Peyer's patch (tissue), 4 donors: ENCODE data around the gene MYO7A. TPM values are rescaled to one million over a fixed set of nuclear protein-coding genes. Genes with fewer than 3 reads are reported as not detected.

Source experiments
- DNase-seq, 3 donors: peaks; one replicate each; pipeline ENCODE4 v3.0.0-alpha.2; 2017 to 2019
- H3K27ac ChIP-seq, 4 donors: fragments of 200-600 bp; sonication (generic); one replicate each; pipeline ENCODE4 v1.5.1; 2016 to 2019
- H3K27me3 ChIP-seq, 2 donors: fragments of 200-600 bp; sonication (generic); one replicate each; pipeline ENCODE4 v1.5.1; 2019
- H3K36me3 ChIP-seq, 3 donors: fragments of 200-600 bp; sonication (generic); one replicate each; pipeline ENCODE4 v1.5.1; 2016 to 2019
- H3K4me1 ChIP-seq, 4 donors: fragments of 200-600 bp; sonication (generic); one replicate each; pipeline ENCODE4 v1.5.1; 2016 to 2019
- H3K4me3 ChIP-seq, 4 donors: fragments of 200-600 bp; sonication (generic); 1 replicate in 3 of 4; 2 replicates in 1 of 4; pipeline ENCODE4 v1.5.1; 2016 to 2019; ENCODE audit warnings: mild to moderate bottlenecking in 1 of 4
- H3K9me3 ChIP-seq, 4 donors: fragments of 200-600 bp; sonication (generic); one replicate each; pipeline ENCODE4 v1.5.1; 2016 to 2019; ENCODE audit warnings: mild to moderate bottlenecking in 1 of 4
- POLR2A ChIP-seq, 2 donors: fragments of 450-650 bp; IDR thresholded peaks; one replicate each; pipeline ENCODE4 v1.5.1; 2017; ENCODE audit warnings: antibody characterized with exemption in 2 of 2, mild to moderate bottlenecking in 2 of 2, moderate library complexity in 2 of 2
- total RNA-seq, 4 donors: library from RNA; depleted of rRNA; stranded (reverse); fragments of >200 nt; gene quantifications; one replicate each; pipeline ENCODE4 v1.1.0, GENCODE V29; 2016
- TF ChIP-seq, protein P1 (sequence below), 6 experiments: fragments of 450-650 bp in 4 of 6; fragments of 200-600 bp in 2 of 6; sonication (generic) in 1 of 6; IDR thresholded peaks; one replicate each; pipeline ENCODE4 v1.5.1; 2017 to 2019; ENCODE audit warnings: antibody characterized with exemption in 6 of 6, mild to moderate bottlenecking in 3 of 6, moderate library complexity in 1 of 6

MYO7A gene
- total RNA-seq, 4 donors from 2014 or later, result 6.1 to 15.7 (median 7.1) TPM

DNA sequence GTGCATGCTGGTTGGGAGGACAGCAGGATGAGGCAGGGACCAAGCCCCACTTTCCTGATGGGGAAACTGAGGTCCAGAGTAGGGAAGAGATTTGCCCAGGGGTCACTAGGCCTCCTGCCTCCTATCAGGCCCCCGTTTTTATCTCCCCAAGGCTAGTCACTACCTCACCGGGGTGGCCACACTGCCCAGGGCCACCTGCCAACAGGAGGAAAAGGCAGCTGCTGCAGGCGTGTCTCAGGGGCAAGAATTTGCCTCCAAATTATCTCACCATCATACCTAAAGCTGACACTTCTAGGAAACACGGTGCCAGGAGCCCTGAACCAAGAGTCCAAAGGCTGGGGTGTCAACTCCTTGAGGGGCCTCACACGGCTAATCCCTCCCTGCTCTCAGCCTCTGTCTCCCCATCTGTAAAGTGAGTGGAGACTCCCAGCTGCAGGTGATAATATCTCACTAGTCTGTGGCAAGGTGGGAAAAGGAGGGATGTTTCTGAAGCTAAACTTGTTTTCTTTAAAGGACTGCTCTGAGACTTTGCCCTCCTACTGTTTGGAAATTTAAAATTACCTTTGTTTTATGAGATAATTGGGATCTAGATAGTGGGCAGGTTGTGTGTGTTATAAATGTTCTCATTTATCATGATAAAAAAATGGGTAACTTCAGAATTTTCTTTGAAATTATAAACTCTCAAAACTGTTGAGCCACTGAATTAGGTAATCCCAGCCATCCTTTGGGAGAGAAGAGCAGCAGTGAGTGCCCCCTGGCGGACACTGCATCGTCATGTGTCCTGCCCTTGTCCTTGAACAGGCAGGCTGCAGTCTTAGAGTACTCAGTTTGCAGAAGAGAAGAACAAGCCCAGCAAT, 60.0 kb downstream of the MYO7A start:
- H3K4me3 ChIP-seq, result no peak overlapping the region
- no peaks in the 10 kb centered on the region for H3K9me3 ChIP-seq
- H3K27me3 ChIP-seq, result no peaks in the 10 kb centered on the region
- no peak overlapping the region for H3K27ac ChIP-seq
- no peak for TF ChIP-seq POLR2A (IDR thresholded peaks at IDR 0.05)
- TF ChIP-seq, protein P1, sequence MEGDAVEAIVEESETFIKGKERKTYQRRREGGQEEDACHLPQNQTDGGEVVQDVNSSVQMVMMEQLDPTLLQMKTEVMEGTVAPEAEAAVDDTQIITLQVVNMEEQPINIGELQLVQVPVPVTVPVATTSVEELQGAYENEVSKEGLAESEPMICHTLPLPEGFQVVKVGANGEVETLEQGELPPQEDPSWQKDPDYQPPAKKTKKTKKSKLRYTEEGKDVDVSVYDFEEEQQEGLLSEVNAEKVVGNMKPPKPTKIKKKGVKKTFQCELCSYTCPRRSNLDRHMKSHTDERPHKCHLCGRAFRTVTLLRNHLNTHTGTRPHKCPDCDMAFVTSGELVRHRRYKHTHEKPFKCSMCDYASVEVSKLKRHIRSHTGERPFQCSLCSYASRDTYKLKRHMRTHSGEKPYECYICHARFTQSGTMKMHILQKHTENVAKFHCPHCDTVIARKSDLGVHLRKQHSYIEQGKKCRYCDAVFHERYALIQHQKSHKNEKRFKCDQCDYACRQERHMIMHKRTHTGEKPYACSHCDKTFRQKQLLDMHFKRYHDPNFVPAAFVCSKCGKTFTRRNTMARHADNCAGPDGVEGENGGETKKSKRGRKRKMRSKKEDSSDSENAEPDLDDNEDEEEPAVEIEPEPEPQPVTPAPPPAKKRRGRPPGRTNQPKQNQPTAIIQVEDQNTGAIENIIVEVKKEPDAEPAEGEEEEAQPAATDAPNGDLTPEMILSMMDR (IDR thresholded peaks at IDR 0.05), result peak; percentile 54 to 94 (median 82)
- no peaks in the 10 kb centered on the region for H3K36me3 ChIP-seq
- DNase-seq, result peak; percentile 62 to 93 (median 88)
- peaks cover 0 to 23% (median 0%) of the 10 kb centered on the region in 4 donors for H3K4me1 ChIP-seq

DNA sequence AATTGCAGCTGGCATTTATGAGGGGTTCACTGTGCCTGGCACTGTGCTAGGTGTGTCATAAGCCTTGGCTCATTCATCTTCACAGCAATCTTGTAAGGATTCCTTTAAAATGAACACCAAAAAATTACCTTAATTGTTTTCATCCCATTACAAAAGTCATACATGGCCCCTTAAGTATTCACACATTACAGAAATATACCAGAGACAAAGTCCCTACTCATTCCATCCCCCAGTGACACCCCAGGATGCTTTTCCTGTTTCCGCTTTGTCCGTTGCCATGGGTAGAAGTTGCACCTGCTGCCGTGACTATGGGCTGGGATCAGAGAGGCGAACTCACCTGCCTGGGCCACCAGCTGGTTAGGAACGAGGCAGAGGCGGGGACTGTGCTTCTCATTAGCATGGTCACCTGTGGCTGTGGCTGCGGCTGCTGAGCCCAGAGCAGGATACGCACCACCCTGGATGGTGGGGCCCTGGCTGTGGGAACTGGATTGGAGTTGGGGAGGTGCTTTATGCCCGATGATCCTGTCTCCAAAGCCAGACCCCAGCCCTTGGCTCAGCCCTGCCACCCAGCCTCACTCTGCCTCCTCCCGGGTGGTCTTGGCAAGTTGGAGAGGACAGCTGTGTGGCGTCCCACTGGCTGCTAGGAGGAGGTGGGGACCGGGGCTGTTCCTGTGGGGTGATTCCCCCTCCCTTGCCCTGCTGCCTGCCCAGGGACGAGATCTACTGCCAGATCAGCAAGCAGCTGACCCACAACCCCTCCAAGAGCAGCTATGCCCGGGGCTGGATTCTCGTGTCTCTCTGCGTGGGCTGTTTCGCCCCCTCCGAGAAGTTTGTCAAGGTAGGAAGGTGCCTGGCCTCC, 60.8 kb downstream of the MYO7A start:
- no peaks in the 10 kb centered on the region for H3K27me3 ChIP-seq
- H3K27ac ChIP-seq, result no peak overlapping the region
- H3K9me3 ChIP-seq, result no peaks in the 10 kb centered on the region
- no peaks in the 10 kb centered on the region for H3K36me3 ChIP-seq
- DNase-seq, result peak in 2 of 3 donors; percentile 58 to 64
- H3K4me1 ChIP-seq, result peaks cover 0 to 23% (median 0%) of the 10 kb centered on the region in 4 donors
- no peak for TF ChIP-seq POLR2A (IDR thresholded peaks at IDR 0.05)
- TF ChIP-seq, protein P1 (IDR thresholded peaks at IDR 0.05), result no peak
- H3K4me3 ChIP-seq, result no peak overlapping the region

DNA sequence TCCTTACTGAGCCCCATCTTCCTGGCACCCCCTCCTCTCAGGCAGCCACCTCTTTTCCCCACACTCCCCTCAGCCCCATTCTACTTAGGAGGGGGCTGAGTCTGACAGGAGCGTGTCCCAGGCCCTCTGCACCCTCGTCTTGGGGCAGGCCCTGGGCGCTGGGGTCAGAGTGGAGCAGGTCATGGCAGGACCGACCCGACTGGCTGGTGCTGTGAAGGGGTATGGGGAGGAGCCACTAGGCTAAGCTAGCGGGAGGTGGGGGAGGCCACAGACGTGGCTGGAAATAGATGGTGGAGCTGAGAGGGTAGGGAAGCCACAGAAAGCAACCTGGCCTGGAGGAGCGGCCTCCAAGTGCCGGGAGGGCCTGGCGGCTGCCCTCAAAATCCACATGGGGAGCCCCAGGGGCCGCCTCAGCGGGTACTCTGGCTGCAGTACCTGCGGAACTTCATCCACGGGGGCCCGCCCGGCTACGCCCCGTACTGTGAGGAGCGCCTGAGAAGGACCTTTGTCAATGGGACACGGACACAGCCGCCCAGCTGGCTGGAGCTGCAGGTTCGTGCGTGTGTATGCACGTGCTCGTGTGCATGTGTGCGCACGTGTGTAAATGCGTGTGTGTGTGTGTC, 61.7 kb downstream of the MYO7A start:
- DNase-seq, result no peak
- H3K4me3 ChIP-seq, result no peak overlapping the region
- no peaks in the 10 kb centered on the region for H3K27me3 ChIP-seq
- no peaks in the 10 kb centered on the region for H3K9me3 ChIP-seq
- peaks cover 0 to 23% (median 0%) of the 10 kb centered on the region in 4 donors for H3K4me1 ChIP-seq
- TF ChIP-seq, protein P1 (IDR thresholded peaks at IDR 0.05), result no peak
- no peak for TF ChIP-seq POLR2A (IDR thresholded peaks at IDR 0.05)
- no peak overlapping the region for H3K27ac ChIP-seq
- H3K36me3 ChIP-seq, result no peaks in the 10 kb centered on the region

DNA sequence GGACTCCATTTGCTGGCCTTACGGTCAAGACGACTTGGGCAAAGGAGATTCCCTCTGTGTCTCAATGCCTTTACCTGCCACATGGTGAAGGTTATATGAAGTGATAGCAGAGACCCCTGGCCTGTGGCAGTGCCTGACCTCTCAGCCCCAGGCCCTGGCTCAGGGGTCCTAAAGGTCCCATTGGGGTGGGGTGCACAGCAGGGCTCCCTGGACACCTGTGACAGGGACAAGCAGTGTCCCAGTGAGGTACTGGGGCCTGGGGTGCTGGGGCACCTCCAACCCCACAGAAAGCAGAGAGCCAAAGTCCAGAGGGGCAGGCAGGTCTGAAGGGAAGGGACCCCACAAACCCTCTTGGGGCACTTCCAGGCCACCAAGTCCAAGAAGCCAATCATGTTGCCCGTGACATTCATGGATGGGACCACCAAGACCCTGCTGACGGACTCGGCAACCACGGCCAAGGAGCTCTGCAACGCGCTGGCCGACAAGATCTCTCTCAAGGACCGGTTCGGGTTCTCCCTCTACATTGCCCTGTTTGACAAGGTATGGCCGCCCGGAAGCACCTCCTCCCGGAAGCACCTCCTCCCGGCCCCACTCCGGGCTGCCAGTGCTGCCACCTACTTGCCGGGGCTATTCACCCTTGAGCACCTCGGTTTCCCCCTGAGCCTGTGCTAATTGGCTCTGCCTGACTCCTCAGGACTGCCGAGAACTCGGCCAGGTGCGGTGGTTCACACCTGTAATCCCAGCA, 62.5 kb downstream of the MYO7A start:
- Histone ChIP-seq H3K4me1 (peaks cover 0 to 23% (median 0%) of the 10 kb centered on the region in 4 donors), H3K4me3 (no peak overlapping the region), H3K27me3 (no peaks in the 10 kb centered on the region), H3K36me3 (no peaks in the 10 kb centered on the region), H3K27ac (no peak overlapping the region), H3K9me3 (no peaks in the 10 kb centered on the region)
- TF ChIP-seq, protein P1 (IDR thresholded peaks at IDR 0.05), result no peak
- no peak for TF ChIP-seq POLR2A (IDR thresholded peaks at IDR 0.05)
- DNase-seq, result no peak

DNA sequence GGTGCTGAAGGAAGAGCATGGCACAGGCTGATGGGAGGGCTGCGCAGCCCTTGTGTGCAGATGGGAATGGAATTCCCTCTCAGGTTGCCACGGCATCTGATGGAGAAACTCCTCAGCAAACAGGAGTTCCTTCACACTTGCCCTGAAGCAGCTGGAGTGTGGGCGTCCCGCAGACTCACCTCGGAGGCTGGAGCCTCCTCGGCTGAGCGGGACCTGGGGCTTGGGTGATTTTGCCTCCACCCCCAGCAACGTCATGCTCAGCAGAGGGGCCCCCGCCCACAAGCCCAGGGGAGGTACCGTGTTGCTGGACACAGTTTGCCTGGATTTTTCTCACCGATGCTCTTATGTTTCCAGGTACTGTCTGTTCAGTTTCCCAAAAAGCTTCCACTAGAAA, 63.4 kb downstream of the MYO7A start:
- Histone ChIP-seq H3K27ac (no peak overlapping the region), H3K9me3 (no peaks in the 10 kb centered on the region), H3K4me3 (no peak overlapping the region), H3K27me3 (no peaks in the 10 kb centered on the region), H3K36me3 (no peaks in the 10 kb centered on the region), H3K4me1 (peaks cover 0 to 23% (median 0%) of the 10 kb centered on the region in 4 donors)
- TF ChIP-seq, protein P1 (IDR thresholded peaks at IDR 0.05), result no peak
- no peak for TF ChIP-seq POLR2A (IDR thresholded peaks at IDR 0.05)
- DNase-seq, result no peak
